GM21717 (cell line): Measurements from ENCODE around the gene NFIB.

Source experiments
- ATAC-seq: cut with Tn5 transposase; IDR thresholded peaks from one replicate; pipeline ENCODE4 v1.9.1; 2021; ENCODE audit warnings: mild to moderate bottlenecking, moderate library complexity; ENCODE audit not compliant: unreplicated experiment

The NFIB gene

DNA sequence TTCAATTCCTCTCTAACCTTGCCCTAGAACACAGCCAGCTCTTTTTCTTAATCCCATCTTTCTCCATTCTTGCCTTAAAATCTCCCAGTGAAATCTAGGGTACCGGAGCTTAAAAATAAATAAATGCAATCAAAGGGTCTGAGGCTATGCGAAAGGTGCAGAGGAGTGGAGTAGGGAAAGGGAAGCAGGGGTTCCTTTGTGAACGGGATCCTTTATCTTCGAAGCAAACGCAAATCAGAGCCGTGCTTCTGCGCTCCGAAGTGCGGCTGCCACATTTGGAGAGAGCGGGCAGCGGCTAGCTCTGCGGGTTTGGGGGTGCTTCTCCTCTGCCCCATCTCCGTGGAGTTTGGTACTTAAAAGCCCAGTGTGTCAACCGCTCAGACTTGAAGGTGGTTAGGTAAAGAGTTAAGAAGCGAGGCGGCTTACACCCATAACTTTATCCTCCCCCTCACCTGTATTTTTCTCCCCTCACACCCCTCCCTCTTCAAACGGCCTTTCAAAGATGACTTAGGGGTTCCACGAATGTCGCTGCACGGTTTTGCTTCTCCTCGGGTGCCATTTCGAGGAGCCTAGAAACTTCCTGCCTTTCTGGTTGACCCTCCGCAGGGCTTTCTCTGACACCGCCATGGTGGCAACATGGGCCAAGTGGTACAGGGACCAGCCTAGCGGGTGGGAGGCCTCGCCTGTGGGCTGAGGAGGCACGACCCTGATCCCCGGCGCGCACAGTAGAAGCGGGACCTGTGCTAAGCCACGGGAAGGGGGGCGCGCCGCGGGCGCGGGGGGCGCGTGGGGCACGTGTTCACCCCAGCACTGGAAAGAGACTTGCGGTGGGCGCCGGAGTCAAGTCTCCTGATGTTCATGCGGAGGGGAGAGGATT is 31.7 kb upstream of the NFIB start:
- no peak for ATAC-seq

DNA sequence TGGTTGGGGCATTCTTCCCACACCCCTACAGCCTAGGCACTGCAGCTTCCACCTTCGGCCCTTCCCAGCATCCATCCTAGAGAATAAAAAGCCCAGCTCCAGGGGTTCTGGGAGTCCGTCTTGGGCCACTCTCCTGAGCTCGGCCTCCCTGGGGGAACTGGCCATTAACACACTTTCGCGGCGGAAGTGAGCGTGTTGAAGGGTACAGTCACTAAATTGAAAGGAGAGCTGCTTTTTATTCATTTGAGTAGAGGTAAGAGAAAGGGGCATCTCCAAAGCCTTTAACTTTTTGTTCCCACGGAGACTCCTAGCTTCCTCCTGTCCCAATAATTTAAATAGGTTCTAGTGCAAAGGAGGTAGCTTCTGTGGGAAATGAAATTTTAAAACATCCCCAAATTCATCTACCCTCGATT is 31.0 kb upstream of the NFIB start:
- ATAC-seq, result no peak

DNA sequence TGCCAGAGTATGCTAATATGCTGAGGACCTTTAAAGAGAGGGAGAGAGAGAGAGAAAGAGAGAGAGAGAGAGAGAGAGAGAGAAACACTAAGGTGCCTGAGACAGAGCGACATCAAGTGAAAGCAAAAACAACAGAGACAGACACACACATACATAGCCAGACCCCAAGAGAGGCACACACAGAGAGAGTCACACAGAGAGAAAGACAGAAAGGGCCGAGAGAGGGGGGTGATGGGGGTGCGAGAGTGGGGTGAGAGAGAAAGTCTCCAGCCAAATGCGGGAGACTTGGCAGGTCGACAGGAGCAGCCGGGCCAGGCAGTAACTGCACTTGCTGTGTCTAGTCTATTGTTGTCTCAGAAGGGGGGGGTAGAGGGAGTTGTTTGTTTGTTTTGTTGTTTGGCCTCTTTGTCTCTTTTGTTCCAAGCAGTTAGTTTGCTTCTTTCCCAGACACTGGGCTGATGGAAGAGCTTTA is 30.1 kb upstream of the NFIB start:
- no peak for ATAC-seq

DNA sequence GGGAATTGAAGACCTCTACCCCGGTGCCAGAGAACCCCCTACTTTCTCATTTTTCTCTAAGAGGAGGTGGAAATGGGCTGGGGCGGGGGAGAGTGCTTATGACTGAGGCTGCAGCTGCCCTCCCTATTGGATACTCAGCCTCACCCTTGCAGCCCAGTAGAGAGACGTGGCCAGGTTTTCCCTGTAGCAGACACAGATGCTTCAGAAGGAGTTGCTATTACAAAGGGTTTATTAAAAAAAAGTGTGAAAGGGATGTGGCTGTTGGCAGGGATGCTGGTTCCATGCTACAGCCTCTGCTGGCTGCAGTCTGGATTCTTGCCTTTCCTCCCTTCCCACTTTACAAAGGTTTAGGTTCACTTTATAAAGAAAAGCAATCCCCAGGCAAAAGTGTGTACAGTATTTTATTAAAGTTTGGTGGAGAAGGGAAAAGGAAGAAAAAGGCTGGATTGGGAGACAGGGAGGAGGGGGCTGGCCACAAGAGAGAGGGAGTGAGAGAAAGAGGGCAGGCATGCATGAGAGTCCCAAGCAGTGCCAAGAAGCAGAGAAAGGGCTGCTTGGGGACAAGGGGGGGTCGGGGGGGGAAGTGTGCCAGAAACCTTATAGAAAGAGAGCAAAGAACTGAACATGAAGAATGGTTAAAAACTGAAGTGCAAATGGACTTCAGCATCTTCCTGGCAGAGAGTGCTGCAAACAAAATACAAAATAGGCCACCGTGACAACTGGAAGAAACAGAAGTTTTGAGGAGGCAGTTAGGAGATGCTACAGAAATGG is 29.5 kb upstream of the NFIB start:
- no peak for ATAC-seq

DNA sequence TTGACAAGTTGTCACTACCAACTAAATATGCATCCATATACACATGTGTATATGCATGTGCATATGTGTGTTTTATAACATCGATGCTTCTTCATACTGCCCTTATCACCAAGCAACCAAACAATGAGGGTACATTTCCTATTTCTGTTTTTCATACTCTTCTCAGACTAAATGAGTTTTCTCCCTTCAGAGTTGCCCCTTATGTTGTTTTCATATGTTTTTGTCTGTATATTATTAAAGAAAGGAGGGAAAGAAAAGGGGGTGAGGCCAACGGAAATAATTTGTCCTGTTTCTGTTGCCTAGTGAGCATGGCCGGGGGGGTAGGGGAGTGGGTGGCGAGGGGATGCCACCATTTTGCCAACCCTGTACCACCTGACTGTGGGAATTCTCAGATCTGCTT is 28.8 kb upstream of the NFIB start:
- ATAC-seq, result no peak

DNA sequence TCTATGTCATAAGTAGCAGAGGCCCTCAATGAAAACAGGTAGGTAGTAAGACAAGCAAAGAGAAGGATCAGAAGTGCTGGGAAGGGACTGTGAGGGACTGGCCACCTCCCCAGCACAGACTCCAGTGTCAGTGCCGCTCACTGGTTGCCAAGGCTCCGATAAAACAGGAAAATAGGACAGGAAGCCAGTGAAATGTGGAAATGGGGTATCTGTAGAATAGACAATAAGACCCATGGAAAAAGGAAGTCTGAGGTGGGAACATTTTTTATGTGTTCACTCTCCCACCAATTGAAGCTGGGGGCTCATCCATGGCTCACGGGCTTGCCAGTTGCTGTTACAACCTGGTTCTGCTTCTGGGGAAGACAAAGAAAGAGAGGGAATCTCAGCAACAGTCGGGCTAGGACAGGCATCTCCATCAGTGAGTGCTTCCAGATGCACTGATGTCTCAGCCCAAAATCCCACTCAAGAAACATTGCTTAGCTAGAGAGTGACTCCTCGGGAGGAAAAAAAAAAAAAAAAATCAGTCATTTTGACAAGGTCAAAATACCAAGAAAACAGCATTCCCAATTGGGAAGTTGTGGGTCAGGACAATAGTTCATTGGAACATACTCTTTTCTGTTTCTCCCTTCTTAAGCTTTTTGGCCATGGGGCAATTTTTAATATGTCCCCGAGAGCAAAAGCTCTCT is 27.6 kb upstream of the NFIB start:
- no peak for ATAC-seq

DNA sequence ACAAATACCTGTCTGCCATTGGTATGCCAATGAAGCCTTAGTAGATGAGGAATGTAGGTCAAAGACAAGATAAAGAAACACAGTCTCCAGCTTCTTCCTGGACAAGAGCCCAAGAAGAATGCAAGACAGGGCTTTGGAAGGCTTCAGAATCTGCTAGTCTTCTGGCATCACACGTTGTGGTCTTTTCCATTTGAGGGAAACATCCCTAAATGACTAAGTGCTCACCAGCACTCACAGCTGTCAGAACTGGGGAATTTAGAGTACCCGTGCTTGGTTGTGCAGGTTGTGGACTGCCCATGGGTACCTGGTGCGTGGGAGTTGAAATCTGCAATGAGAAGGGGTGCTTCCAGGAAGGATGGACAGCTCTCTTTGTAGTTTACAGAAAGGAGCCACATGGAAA is 27.1 kb upstream of the NFIB start:
- no peak for ATAC-seq

DNA sequence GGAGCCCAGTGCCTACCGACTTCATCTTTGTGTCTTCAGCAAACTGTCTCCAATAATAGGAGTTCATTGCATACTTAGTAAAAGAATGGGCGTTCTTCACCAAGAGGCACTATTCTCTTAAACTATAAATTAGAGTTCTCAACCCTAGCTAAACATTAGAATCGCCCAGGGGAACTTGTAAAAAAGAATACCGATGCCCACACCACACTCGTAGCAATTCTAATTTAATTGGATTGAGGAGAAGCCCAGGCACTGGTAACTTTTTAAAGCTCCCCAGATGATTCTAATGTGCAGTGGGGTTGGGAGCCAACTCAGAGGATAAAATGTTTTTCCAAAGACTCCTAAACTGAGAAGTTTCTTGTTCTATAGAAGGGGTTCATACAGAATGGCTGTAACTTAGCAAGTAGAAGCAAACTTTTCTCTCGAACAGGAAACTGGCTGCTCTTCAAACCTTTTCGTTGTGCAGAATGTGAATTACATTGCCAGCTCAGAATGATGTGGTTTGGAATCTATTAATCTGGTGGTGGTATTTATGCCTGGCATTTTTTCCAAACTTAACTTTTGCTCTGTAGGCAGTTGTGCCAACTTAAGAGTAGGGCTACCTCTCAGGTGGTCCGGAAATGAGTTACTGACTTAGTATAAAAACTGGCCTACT is 26.4 kb upstream of the NFIB start:
- ATAC-seq, result no peak

DNA sequence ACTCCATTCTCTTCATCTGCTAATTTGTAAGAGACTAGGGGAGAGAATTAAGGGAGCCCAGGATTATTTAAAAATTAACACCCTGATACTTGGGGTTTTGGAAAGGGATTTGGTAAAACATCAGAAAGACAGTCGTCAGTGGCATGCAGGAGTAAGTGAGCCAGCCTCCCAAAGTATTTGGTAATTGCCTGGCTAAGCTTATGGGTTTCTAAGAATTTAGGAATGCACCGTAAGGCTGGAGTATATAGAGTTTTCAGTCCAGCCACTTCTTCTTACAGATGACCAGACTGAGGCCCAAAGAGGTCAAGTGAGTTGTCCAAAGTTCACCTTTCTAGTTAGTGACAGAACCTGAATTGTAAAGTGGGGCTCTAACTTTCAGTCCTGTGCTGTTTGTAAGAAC is 25.8 kb upstream of the NFIB start:
- no peak for ATAC-seq

DNA sequence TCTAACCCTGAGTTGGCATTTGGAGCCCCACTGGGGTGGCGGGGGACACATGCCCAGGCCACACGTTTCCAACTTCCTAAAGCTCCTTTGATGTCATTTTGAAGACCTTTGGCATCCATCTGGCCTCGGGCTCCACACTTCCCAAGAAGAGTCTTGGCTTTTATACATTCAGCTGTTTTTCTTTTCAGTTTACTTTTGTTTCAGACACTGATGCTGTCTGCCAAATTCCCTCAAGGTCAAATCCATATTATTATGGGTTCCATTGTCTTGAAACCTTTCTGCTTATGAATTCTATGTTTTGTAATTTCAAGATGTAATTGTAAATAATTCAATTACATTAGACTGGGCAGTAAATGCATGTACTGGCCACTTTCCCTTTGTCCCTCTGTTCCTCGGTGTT is 23.7 kb upstream of the NFIB start:
- ATAC-seq, result no peak

DNA sequence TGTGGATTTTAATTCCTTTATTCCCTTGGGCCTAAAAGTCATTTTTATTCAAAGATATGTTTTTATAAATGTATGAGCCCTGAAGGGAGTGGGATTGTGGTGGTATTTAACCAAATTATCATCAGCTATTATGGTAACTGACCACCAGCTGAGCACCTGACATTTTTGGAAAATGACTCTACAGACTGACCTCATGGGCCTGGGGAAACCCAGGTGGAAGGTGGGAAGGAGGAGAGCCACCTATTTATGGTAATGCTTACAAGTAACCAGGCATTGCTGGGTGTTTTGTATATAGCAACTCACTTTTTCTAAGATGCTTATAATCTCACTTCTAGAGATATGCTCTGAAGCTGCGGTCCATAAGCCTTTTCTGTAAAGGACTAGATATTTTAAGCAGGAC is 22.3 kb upstream of the NFIB start:
- no peak for ATAC-seq

DNA sequence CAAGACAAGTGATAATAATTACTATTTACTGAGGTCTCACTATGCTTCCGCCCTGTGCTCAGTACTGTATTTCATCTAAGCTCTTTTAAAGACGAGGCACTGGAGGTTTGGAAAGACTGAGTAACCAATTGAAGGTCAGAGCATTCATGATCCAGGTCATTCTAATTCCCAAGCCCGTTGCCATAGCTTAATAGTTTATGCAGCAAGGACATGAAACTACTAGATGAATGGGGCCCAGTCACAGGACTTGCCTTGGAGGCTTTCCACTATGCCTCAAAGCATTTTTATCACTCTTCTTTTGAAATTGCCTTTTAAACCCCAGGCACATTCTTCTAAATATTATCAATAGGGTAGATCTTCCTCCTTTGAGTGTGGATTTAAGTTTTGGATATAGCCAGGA is 17.2 kb upstream of the NFIB start:
- no peak for ATAC-seq

DNA sequence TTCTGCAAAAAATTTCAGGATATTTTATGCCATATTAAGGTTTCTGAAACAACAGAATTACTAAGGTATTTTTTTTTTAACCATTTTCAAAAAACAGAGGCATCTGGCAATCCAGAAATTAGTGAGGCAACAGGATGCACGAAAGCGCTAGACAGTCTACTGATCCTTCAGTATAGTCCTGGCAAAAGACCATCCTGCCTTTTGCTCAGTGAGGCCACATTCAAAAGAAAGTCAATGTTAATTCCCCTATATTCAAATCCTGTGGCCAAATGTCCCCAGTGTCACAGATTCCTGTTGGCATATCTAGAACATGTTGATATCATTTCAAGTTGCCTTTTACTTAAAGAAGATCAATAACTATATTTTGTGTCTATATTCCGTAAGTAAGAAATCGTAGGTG is 13.1 kb upstream of the NFIB start:
- ATAC-seq, result no peak

DNA sequence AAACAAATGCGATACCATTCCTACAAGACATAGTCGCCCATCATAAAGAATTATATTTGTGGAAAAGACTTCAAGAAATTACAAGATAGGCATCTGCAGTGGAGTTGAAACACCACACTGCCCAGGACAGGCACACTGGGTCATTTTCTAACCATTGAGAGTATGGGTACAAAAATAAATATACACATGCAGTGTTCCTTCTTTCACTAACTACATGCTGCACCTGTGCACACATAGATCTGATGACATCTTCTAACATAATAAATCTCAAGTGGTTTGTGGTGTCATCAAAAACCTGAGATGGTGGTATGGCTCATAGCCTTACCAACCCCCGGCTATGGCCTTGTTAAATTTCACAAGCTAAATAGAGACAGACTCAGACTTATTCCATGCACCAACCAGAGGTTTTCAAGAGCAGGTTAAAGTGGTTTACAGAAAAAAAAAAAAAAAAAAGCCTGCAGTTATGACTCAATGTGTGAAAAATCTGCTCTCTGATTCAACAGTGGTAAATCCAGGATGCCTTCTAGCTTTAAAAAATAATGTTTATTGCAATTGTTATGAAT is 12.4 kb upstream of the NFIB start:
- ATAC-seq, result no peak

DNA sequence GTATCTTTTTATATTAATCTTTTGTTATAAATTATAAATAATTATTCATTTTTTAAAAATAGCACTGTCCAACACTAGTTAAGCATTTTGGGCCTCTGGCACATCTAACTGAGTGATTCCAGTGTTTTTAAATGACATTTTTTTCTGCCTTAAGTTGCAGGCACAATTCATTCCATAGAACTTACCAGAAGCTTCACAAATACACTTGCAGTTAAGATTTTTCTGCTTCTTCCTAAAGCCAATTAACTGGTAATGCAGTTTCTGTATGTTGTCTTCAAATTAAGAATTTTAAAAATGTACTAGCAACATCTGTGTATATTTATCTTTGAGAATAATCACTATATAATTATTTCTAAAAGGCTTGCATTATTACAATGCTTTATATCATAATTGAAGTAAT is 11.2 kb upstream of the NFIB start:
- ATAC-seq, result no peak

DNA sequence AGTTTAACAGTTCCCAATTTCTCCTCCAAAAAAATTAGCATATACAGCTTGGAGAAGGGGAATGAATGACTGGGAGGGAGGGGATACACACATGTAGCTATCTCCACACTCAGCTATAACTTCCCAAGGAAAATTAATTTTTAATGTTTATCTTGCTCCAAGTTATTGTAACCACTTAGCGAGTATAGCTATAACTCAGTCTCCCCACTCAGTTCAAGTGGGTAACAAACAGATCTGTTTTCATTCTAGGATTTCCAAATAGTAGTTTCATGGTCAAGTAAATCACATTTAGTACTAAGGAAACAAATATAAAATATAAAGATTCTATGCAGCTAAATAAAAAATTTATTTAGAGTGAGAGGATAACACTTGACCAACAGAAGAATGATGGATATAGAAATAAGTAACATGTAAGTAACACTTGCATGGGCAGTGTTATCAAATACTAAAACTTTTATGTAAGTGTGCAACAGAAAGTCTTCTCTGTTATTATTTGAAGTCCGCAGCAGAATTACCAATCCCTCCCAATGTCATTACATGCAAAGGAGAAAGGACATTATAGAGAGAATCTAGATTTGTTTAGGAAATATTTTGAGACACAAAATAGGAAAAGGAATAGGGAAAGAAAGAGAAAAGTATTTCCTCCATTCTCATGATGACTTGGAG is 10.2 kb upstream of the NFIB start:
- no peak for ATAC-seq

DNA sequence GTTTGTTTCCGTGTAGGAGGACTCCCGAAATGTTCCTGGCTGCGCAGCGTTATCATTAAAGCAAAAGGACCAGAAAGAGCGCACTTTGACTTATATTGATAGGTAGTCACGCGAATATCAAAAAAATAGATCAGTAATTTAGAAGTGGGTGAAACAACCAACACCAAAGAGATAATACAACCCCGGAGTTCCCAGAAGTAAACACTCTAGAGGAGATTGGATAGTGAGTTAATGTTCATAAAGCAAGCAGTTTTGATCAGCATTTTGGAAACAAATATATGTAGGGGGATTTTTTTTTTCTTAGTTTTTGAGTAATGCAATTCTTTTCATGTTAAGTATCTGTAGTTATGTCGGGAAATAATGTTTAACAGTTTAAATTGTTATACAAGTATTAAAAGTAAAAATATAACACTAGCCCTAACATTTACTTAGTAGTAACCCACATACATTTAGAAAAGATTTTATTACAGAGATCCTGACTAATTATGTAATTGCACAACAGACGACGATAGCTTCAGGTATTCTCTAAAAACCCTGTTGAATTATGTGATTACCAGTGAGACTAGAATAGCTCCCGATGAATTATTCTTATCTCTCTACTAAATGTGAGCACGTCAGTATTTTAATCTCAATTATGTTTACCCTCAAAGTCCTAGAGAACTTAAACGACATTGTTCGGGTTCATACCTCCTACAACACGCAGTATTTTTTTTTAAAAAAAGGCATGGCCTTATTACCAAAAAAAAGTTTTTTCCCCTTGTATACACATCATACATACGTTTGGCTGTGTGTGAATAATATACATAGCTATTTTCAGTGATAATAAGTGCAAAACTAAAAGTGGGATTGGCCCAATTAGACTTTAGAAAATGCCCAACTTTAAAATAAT is 9.4 kb upstream of the NFIB start:
- peak; percentile 13 for ATAC-seq

DNA sequence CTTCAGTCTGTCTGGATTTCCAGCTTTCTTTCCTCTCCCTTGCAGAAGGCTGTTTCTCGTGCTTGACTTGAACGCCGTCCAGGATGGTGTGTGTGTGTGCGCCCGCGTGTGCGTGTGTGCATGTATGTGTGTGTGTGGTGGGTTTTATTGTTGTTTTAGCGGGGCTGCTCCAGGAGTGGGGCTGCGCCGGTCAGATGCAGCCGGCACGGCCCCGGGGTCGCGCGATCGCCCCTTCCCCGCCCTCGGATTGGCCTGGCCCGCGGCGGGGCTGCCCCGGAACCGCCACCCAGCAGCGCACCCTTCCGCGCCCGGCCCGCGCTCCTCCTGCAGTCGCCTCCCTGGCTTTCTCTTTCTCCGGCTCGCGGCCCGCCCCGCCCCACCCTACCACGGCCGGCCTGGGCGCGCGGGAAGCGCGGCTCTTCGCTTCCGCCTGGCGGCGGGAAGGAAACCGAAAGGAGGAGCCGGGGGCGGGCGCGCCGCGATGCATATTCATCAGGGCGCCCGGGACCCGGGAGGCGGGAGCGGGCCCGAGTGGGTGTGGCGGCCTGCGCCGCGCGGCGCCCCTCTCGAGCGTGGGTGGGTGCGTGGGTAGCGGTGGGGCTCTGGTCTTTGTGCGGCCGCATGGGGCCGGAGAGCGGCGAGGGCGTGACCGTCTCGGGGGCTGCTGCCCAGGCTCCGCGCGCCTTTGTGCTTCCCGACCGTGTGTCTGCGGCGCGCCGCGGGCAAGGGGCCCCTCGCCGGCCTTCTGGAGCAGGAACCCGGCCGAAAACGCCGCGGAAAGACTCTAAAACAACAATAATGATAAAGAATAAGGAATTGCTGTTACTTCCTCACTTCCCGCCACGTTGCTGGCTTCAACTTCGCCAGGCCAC is 8.5 kb upstream of the NFIB start:
- ATAC-seq, result peak; percentile 94
